HG02884 (cell line): ENCODE measurements around the gene IL11RA.

Source experiments
- ATAC-seq: cut with Tn5 transposase; IDR thresholded peaks from one replicate; pipeline ENCODE4 v1.9.1; 2021; ENCODE audit warnings: mild to moderate bottlenecking, moderate library complexity; ENCODE audit not compliant: unreplicated experiment

IL11RA gene

GRCh38 chr9:34651876-34652601, at the start of gene IL11RA:
TSS of gene IL11RA (plus strand) at chr9:34652185. CDS start at chr9:34655218, 3,033 bp downstream.
- ATAC-seq: no peak

GRCh38 chr9:34603610-34604231, 48.3 kb upstream of the IL11RA start:
- ATAC-seq: peak; percentile 70

GRCh38 chr9:34606190-34606589, 45.8 kb upstream of the IL11RA start:
- no peak for ATAC-seq

- no peak for ATAC-seq
Measured at GRCh38 chr9:34606905-34607304, 45.1 kb upstream of the IL11RA start.

- no peak for ATAC-seq
Measured at GRCh38 chr9:34607331-34607730, 44.7 kb upstream of the IL11RA start.

- no peak for ATAC-seq
Measured at GRCh38 chr9:34610434-34611206, 41.4 kb upstream of the IL11RA start.

- no peak for ATAC-seq
Measured at GRCh38 chr9:34611251-34611810, 40.7 kb upstream of the IL11RA start.

GRCh38 chr9:34611811-34612787, 39.9 kb upstream of the IL11RA start, which contains the start of gene RPP25L:
TSS of gene RPP25L (minus strand) at chr9:34612097. CDS start at chr9:34611296, 801 bp downstream.
- peak; percentile 73 for ATAC-seq

GRCh38 chr9:34612788-34613390, 39.1 kb upstream of the IL11RA start:
- no peak for ATAC-seq

- no peak for ATAC-seq
Measured at GRCh38 chr9:34615132-34615531, 36.9 kb upstream of the IL11RA start.

- ATAC-seq: peak; percentile 99
Measured at GRCh38 chr9:34620061-34620994, 31.7 kb upstream of the IL11RA start, which contains the start of gene DCTN3. TSS of gene DCTN3 (minus strand) at chr9:34620495. CDS start at chr9:34620464, 31 bp downstream.

GRCh38 chr9:34623374-34624235, 28.4 kb upstream of the IL11RA start:
- no peak for ATAC-seq

GRCh38 chr9:34624475-34625185, 27.4 kb upstream of the IL11RA start:
- no peak for ATAC-seq

- ATAC-seq: no peak
Measured at GRCh38 chr9:34625186-34625486, 26.8 kb upstream of the IL11RA start.

GRCh38 chr9:34627716-34628655, 24.0 kb upstream of the IL11RA start:
- no peak for ATAC-seq
